Fibroblast of pulmonary artery (primary cell): ENCODE data around the gene SYAP1.

Source experiments
- DNase-seq: peaks from one replicate; pipeline ENCODE4 v3.0.0-alpha.2; 2010; ENCODE audit warnings: low read depth
- H3K4me3 ChIP-seq: replicated peaks from 2 replicates; pipeline ENCODE4 v1.5.1; 2011; ENCODE audit warnings: low read depth, mild to moderate bottlenecking, control low read depth, low read length, moderate library complexity
- CTCF ChIP-seq: IDR thresholded peaks from 2 replicates; pipeline ENCODE4 v1.5.1; 2011; ENCODE audit warnings: mild to moderate bottlenecking, control low read depth, low read length, inconsistent platforms; ENCODE audit errors: missing control alignments

Gene SYAP1

GRCh38 chrX:16719334-16720084 lies at the start of gene SYAP1:
Gene SYAP1 (plus strand): TSS chrX:16719612. CDS start chrX:16719725, 113 bp downstream.
- peak within 1 kb of the TSS; percentile 67 for H3K4me3 ChIP-seq
- peak; percentile 98 for DNase-seq
- TF ChIP-seq CTCF: no peak

GRCh38 chrX:16671005-16671404 lies 48.4 kb upstream of the SYAP1 start:
- no peak overlapping the region for H3K4me3 ChIP-seq
- peak; percentile 76 for DNase-seq
- peak; percentile 27 for TF ChIP-seq CTCF

- peak; percentile 75 for DNase-seq
- no peak for TF ChIP-seq CTCF
- H3K4me3 ChIP-seq: no peak overlapping the region
These were observed 40.7 kb upstream of the SYAP1 start for GRCh38 chrX:16678689-16679088.

GRCh38 chrX:16683007-16683664 lies 36.3 kb upstream of the SYAP1 start:
- DNase-seq: no peak
- TF ChIP-seq CTCF: no peak
- no peak overlapping the region for H3K4me3 ChIP-seq

GRCh38 chrX:16687514-16687913 lies 31.9 kb upstream of the SYAP1 start:
- DNase-seq: no peak
- TF ChIP-seq CTCF: no peak
- H3K4me3 ChIP-seq: no peak overlapping the region

GRCh38 chrX:16695079-16695676 lies 24.2 kb upstream of the SYAP1 start:
- no peak overlapping the region for H3K4me3 ChIP-seq
- peak; percentile 72 for TF ChIP-seq CTCF
- DNase-seq: peak; percentile 62
